ENCODE results near the gene LRRC28.
"Not testable (repeated sequence)": the region's sequence is repeated elsewhere in the genome, so short reads cannot be mapped to it uniquely, and the experiment has no call there.

Gene LRRC28

DNA sequence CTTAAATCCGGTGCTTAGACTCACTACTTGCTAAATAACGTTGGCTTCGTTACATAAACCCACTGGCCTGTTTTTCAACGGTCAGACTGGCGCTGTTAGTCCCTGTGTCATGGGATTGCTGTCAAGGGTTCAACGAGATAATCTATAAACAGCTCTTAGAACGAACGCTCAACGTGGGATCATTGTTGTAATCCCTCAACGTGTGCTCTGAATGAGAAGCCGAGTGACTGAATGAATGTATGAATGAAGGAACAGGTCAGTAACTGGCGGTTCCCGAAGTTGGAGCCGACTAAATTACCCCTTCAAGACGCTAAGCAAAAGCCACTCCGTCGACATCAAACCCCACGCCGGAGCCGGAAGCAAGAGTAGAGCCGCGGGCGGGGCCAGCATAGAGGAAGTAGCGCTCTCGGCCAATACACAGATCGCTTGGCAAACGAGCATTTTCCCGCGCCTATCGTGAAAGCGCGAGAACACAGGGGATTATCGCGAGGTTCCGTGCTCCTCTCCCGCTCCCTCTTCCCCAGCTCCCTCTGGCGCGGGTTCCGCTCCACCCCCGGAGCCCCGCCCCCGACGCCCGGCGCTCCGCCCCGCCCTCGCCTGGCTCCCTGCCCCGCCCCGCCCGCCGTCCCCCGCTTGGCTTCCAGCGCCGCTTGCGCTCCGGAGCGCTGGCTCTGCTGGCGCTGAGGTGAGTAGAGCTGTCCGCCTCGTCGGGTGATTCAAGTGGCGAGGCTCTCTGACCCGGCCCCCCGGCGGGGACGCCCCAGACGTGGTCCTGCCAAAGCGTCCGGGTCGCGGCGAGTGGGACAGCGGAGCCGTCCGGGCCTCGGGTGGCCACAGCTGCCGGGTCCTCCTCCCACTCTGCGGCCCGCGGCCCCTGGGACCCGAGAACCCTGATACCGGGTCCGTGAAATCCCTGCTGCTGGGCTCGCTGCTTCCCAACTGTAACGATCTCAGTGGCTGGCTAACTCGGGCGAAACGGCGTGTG, at the start of gene LRRC28:
Gene LRRC28, plus strand, starts transcription at position 625 of the 985 bp plus-strand sequence. CDS start 4,477 bp downstream, outside the sequence.
- peak; percentile 96 to 97 for DNase-seq

DNA sequence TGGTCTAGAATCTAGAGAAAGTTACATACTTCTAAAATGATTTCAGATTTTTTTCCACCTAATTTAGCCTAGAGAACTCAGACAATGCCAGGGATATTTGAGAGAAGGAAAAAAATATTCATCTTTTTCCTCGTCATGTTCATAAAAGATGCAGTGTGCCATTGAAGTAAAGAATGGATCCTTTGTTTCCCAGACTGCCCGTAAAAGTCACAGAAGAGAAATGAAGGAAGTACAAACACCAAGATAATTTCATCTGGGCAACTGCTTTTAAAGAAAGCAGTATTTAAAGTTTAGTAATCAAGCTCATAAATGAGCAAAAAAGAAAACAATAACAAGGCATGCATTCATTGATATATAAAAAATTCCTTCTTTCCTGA, 49.1 kb upstream of the LRRC28 start:
- DNase-seq: no peak

DNA sequence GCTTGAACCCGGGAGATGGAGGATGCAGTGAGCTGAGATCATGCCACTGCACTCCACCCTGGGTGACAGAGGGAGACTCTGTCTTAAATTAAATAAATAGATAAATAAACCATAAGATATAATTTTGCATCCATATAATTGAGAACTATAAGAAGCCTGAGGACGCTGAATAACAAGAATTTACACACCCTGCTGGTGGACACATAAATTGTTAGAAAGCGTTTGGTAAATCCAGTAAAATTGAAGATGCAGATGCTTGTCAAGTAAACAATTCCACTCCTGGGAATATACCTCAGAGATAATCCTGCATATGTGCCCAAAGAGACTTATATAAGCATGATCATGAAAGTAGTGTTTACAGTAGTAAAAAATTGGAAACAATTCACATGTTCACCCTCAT, 43.6 kb upstream of the LRRC28 start:
- DNase-seq: no peak

DNA sequence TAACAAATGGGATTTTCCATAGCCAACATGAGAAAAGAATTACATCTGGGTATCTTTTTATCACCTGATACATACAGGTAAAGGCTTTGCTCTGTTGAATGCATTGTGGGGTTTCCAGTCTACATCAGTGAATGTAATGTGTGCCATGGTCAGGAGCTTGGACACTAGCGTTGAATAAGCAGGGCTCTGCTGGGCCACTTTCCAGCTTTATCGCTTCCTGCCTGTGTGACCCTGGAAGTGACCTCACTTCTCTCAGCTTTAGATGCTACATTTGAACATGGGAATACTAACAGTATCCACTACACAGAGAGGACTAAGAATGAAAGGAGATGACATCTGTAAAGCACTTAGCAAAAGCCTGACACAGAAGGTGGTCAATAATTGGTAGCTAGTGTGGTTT, 42.0 kb upstream of the LRRC28 start:
- DNase-seq: no peak

DNA sequence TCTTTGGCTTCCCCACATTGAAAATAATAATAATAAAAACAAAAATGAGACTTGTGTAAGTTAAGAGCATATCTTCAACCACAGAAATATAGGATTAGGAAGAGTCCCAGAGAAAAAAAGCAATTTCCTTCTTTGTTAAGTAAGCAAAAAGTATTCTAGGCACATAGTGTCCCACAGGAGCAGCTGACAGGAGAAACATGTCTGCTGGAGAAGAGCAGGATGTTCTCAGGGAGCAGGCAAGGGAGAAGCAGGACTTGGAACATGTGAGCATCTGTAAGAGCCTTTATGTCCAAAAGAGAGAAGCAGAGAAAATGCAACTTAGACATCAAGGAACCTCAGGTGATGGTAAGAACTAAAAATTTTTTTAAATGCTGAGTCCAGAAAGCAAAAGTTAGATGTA, 40.9 kb upstream of the LRRC28 start:
- DNase-seq: no peak

DNA sequence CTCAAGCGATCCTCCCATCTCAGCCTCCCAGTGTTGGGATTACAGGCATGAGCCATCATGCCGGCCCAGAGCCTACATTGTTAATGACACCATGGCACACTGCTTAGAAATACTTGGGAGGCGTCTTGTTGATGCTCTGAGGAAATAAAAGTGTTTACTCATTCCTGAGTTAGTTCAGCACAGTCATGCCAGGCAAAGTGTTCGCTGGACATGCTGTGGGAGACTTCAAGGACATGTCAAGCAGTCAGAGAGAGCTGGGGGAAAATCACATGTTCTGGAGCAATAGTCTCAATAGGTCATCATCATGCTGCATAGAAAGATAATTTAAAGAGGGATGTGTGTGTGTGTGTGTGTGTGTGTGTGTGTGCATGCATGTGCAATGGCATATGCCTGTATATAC, 39.4 kb upstream of the LRRC28 start:
- no peak for DNase-seq

DNA sequence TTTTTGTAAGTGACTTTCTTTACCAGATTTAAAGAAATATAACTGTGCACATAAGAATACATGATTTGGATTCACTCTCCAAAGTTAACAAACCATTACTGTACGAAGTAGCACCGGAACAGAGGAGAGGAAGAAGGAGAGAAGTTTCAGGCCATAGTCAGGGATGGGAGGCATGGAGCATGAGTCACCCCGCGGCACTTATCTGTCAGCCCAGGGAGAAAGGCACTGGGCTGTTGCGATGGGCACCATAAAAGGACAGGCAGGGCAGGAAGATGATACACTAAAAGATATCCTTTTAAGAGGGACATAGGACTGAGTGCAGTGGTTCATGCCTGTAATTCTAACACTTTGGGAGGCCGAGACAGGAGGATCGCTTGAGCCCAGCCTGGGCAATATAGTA, 38.9 kb upstream of the LRRC28 start:
- DNase-seq: no peak

DNA sequence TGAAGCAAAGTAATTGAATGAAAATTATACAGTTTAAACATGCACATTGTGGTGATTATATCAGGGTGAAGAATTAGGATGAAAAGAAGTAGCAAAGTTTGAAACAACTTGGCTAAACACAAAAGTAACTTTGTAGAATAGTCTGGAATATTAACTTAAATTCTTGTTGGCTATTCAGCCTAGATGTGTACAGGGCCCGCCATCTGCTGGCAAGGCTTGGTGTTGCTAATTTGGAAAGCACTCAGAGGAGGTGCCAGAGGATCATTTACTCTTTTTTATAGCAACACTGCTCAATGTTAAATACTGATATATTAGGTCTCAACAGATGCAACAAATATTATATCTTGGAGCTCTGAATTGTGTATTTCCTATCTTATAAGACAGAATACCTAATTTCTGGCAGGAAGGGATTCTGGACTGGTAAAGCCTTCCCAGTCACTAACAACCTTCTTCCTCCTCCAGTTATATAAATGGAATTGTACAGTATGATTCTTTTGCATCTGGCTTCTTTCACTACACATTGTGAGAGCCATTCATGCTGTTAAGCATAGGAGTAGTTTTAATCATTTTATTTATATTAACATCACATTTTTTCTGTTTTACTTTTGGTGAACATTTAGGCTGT, 38.0 kb upstream of the LRRC28 start:
- DNase-seq: peak; percentile 31 to 64

DNA sequence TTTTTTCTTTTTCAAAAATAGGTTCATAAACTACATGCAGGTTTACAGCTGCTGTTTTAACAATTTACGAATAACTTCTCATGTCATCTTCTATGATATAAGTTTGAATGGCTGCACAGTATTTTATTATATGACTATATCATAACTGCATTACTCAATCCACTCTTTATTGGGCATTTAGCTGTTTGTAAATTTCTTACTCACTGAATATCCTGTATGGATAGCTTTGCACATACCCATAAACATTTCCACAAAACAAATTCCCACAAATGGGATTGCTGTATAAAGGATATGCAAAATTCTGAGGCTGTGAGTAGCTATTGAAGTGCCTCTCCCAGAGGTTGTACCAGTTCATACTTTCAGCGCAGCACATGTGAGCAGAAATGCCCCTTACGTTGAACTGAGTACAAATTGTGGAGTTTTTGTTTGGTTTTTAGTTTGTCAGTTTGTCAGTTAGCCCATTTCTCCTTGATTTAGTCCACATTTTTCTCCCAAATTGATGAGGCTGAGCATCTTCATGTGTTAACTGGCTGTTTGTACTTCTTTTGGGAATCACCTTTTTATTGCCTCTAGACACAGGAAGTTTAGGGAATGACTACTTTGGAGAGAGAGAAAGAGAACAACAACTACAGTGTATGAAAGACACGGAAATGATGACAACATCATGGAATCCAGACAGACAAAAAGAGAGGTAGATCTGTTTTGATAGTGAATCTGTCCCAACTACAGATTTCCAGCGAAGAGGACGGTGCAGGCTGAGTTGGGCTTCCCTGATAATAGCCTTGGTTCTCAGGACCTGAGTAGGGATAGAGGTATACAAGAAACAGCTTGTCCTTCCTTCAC, 26.7 kb upstream of the LRRC28 start:
- DNase-seq: no peak

DNA sequence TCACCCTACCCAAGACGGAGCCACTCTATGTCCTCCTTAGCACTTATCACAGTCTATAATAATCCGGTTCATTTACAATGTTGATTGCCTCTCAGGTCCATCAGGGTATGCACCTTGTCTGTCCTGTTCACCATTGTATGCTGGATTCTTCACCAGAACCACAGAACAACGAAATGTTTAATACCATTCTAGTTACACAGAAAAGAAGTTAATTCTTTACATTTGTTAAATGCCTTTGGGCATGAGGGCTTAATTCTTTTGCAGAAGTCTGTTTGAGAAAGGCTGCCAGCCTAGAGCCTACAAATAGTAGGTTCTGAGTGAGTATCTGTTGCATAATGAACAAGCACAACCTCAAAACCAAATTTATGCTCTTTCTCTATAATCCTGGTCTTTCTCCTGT, 24.5 kb upstream of the LRRC28 start:
- no peak for DNase-seq

DNA sequence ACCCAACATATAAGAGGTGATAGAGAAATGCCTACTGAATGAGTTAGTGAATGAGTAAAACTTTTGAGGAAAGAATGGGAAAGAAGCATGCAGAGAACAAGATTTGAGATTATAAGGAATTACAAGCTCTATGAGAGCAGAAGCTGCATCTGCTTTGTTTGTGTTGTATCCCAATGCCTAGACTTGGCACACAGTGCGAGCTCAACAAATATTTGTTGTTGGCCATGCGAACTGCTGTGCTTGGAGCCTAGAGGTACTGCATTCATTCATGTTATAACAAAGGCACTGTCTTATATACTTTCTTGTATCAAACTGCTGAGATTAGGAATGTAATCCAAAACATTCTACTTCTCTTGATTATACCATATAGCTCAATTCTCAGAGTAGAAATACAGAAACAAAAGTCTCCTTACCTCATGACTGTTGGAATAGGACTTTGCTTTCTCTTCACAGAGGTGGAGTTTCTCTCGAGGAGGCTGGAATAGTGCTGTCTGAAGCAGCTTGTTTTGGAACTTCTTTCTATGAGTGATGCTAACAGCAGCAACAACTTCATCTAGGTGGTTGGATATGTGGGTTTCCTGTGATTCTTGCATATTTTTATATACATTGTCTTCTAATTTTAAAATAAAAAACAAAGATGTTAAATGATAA, 23.0 kb upstream of the LRRC28 start:
- DNase-seq: no peak

DNA sequence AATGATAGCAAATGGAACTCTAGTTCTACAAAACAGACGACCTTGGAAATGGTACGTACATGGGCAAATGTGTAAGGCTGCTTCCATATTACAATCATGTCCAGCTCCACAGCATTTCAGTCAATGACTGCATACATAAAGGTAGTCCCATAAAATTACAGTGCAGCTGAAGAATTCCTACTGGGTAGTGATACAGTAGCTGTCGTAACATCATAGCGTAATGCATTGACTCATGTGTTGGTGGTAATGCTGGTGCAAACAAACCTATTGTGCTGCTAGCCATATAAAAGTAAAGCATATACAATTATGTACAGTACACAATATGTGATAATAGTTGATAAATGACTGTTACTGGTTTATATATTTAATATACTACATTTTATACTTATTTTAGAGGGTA, 20.4 kb upstream of the LRRC28 start:
- no peak for DNase-seq

DNA sequence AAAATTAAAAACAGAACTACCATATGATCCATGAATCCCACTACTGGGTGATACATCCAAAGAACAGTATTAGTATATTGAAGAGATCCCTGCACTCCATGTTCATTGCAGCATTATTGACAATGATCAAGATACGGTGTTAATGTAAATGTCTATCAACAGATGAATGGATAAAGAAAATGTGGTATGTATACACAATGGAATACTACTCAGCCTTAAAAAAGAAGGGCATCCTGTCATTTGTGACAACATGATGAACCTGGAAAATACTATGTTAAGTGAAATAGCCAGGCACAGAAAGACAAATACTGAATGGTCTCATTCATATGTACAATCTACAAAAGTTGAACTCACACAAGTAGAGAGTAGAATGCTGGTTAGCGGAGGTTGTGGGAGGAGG, 18.5 kb upstream of the LRRC28 start:
- no peak for DNase-seq

DNA sequence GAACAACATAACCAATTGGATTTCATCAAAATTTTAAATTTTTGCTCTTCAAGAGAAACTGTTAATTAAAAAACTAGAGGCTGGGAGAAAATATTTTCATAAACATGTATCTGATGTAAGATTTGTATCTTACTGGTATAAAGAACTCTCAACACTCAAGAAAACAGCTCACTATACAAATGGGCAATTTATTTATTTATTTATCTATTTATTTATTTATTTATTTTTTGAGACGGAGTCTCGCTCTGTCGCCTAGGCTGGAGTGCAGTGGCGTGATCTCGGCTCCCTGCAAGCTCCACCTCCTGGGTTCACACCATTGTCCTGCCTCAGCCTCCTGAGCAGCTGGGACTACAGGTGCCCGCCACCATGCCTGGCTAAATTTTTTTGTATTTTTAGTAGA, 17.1 kb upstream of the LRRC28 start:
- not testable (repeated sequence) for DNase-seq

DNA sequence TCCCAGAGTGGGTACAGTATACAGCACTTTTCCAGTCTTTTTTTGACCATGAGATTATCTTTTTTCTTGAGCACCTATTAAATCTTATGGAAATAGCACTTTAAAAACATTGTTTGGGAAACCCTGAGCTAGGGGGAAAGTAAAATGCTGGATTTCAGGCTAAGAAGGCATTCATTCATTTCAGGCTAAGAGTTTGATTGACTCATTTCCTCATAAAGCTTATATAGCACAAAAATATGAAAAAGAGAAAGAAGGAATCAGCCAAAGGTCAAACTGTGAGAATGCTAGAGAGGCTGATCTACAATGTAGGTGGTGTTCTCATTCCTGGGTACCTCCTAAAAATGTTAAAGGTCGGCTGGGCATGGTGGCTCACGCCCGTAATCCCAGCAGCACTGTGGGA, 12.4 kb upstream of the LRRC28 start:
- no peak for DNase-seq

DNA sequence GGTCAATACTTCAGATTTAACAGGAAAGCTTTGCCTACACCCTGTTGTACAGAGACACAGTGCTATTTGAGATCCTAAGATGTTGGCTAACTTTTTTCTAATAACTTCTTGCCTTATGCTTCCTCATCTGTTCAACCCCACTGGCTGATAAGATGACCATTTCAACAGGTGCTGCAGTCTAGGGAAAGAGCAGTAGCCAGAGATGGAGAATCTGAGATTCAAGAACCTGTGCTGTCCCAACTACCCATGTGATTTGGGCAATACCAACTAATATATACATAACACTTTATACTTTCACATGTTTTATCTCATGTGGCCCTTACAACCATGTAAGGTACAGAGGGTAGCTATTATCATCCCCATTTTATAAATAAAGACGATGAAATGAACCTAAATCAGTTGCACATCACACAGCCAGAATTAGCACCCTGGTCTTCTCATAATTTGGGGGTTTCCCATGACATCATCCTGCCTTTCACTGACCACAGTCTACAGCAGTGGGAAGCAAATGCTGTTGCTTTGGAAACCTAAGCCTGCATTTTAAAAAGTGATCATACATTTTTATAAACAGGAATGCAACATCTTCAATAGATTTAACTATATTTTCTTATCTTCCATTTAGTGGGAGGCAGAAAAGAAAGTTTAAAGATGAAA, 11.6 kb upstream of the LRRC28 start:
- peak in 1 of 2 donors; percentile 11 for DNase-seq

DNA sequence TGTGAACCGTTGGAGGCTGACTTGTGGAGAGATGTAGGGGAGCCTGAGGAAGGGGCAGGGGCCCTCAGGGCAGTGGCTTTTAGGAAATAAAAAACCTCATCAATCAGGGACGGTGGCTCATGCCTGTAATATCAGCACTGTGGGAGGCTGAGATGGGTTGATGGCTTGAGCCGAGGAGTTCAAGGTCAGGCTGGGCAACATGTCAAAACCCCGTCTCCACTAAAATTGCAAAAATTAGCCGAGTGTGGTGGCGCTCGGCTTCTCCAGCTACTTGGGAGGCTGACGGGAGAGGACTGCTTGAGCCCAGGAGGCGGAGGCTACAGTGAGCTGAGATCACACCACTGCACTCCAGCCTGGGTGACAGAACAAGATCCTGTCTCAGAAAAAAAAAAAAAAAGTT, 9.5 kb upstream of the LRRC28 start:
- DNase-seq: no peak

DNA sequence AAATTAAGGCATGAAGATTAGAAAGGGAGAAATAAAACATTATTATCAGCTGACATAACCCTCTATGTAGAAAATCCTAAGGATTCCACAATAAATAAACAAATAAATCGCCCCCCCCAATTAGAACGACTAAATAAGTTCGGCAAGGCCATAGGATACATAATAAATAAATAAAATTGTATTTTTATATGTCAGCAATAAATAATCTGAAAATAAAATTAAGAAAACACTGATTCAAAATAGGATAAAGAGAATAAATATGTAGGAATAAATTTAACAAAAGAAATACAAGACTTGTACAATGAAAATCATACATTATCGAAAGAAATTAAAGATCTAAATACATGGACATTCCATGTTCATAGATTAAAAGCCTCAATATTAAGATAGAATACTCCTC, 7.0 kb upstream of the LRRC28 start:
- DNase-seq: no peak

DNA sequence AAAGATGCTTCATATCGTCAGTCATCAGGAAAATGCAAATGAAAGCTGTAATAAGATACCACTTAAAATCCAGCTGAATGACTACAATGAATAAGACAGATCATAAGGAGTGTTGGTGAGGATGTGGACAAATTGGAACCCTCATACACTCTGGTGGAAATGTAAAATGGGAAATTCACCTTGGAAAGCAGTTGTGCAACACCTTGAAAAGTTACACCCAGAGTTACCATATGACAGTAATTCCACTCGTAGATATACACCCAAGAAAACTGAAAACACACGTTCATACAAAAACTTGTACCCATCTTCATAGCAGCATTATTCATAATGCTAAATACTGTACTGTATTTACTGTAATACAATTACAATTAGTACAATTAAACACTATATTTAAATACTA, 4.2 kb upstream of the LRRC28 start:
- DNase-seq: no peak

DNA sequence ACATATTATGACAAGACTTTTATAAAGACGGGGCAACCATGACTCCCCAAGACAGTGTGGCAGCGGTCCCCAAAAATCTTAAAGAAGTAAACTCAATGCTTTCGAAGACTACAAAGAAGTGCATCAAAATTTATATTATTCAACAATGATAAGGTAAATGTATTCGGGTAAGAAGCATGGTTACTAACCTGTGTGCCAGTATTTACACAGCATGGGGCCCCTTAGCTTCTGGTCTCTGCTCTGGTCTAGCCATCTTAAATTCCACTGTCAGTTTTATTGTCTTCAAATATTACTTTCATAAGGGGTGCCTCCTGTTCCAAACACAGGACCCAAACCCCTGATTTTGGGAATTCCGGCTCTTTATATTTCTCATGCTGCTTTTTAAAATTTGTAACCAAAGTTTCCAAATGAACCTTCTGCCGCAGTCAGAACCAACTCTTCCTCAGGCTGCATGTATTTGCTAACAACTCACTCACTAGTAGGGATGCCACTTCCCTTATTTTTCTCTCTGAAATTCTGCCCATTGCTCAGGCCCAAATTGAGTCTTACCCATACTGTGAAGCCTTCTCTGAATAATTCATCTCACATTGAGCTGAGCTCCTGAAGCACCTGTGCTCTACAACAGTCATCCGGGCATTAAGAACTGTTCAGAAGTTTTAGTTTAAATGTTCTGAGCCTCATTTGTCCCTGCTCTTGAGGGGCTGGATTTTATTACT, 3.1 kb upstream of the LRRC28 start:
- DNase-seq: no peak

DNA sequence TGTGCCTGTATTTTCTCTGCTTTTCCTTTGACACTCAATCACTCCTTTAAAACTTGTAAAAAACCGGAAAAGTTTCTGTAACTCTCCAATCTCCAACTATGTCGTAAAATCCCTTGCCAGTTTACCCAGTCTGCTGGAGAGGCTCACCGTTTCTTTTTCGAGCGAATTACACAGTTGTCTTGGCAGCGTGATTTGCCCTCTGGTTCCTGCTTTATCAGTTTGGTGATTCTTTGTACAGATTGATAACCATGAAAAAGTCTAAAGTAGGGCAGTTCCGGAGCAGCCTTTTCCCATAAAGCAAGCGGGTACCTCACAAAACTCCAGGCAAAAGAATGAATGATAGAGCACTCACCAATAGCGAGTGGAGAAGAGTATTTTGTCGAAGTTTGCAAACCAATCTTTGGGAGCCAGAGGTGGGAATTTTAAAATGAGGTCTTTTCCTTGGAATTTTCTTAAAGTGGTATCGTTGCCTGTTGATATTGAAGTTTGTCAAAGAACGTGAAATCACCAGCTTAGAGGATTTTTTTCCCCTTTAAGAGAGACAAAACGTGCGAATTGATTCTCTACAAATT, 1.9 kb upstream of the LRRC28 start, which contains the start of gene TTC23:
Gene TTC23, minus strand, starts transcription at position 312 of the 572 bp plus-strand sequence. CDS start 20,869 bp downstream, outside the sequence.
- DNase-seq: no peak
